IMR-90 (cell line): ENCODE results near the gene LTBP2. TPM values are rescaled to one million over a fixed set of nuclear protein-coding genes. Genes with fewer than 3 reads are reported as not detected.

ENCODE experiments used
- ATAC-seq: fragments of 200-7000 bp; cut with Tn5 transposase; 2 replicates; pipeline ENCODE4 v1.9.1; 2020; ENCODE audit warnings: low read depth, mild to moderate bottlenecking, moderate library complexity
- BruUV-seq: library from RNA; stranded (reverse); fragments of 400-500 nt; replicated peaks from 2 replicates; lab custom pipeline; 2021; lab: Mats Ljungman, UMichigan
- CTCF ChIA-PET: fragments of 300-600 bp; formaldehyde crosslinking; extraction: SDS; loops from one replicate; lab custom pipeline; 2021; ENCODE audit warnings: antibody characterized with exemption; lab: Yijun Ruan, JAX
- POLR2A ChIA-PET: fragments of 300-600 bp; sonication (Branson Sonifier 250); formaldehyde crosslinking; loops from one replicate; lab custom pipeline; 2022; ENCODE audit warnings: antibody characterized with exemption; ENCODE audit not compliant: unreplicated experiment; lab: Charles Lee
- DNase-seq: peaks from one replicate; pipeline ENCODE4 v3.0.0; 2013
- H2AFZ ChIP-seq: replicated peaks from 2 replicates; pipeline ENCODE3; 2013; ENCODE audit warnings: low read length, mild to moderate bottlenecking; ENCODE audit not compliant: poor library complexity
- H2AK5ac ChIP-seq: 2 replicates; pipeline ENCODE4 v1.6.1; 2013; ENCODE audit warnings: low read depth, low read length, inconsistent platforms
- H2AK9ac ChIP-seq: replicated peaks from 2 replicates; pipeline ENCODE3; 2013; ENCODE audit warnings: mild to moderate bottlenecking, low read depth, low read length, moderate library complexity; ENCODE audit not compliant: poor library complexity
- H2BK120ac ChIP-seq: 2 replicates; pipeline ENCODE4 v1.6.1; 2013; ENCODE audit warnings: low read depth, low read length, inconsistent platforms
- H2BK15ac ChIP-seq: 3 replicates; pipeline ENCODE4 v1.6.1; 2013; ENCODE audit warnings: low read depth, low read length, inconsistent platforms
- H2BK20ac ChIP-seq: 2 replicates; pipeline ENCODE4 v1.6.1; 2013; ENCODE audit warnings: low read depth, mild to moderate bottlenecking, inconsistent platforms, low read length, moderate library complexity
- H2BK5ac ChIP-seq: 2 replicates; pipeline ENCODE4 v1.6.1; 2013; ENCODE audit warnings: mild to moderate bottlenecking, low read depth, low read length, inconsistent platforms; ENCODE audit not compliant: poor library complexity, severe bottlenecking
- H3K14ac ChIP-seq: replicated peaks from 2 replicates; pipeline ENCODE4 v1.6.1; 2013; ENCODE audit warnings: low read depth, low read length, inconsistent platforms
- H3K18ac ChIP-seq: 2 replicates; pipeline ENCODE4 v1.6.1; 2013; ENCODE audit warnings: low read depth, low read length, control low read depth
- H3K23ac ChIP-seq: 2 replicates; pipeline ENCODE4 v1.6.1; 2013; ENCODE audit warnings: low read depth, low read length, inconsistent platforms
- H3K27ac ChIP-seq: 2 replicates; pipeline ENCODE4 v1.5.1; 2013; ENCODE audit warnings: mild to moderate bottlenecking, control low read depth, low read length; ENCODE audit not compliant: insufficient read depth
- H3K27me3 ChIP-seq: 2 replicates; pipeline ENCODE4 v1.6.1; 2013; ENCODE audit warnings: low read length; ENCODE audit not compliant: control insufficient read depth, insufficient read depth
- H3K36me3 ChIP-seq: 2 replicates; pipeline ENCODE4 v1.6.1; 2013; ENCODE audit warnings: low read length, mixed read lengths; ENCODE audit not compliant: control insufficient read depth, insufficient read depth
- H3K4ac ChIP-seq: 2 replicates; pipeline ENCODE4 v1.6.1; 2013; ENCODE audit warnings: low read depth, low read length, inconsistent platforms
- H3K4me1 ChIP-seq: 2 replicates; pipeline ENCODE4 v1.6.1; 2013; ENCODE audit warnings: low read length, mixed read lengths; ENCODE audit not compliant: control insufficient read depth, insufficient read depth
- H3K4me2 ChIP-seq: 2 replicates; pipeline ENCODE4 v1.6.1; 2013; ENCODE audit warnings: low read depth, mild to moderate bottlenecking, control low read depth, low read length, moderate library complexity
- H3K4me3 ChIP-seq: 2 replicates; pipeline ENCODE4 v1.5.1; 2013; ENCODE audit warnings: low read depth, mild to moderate bottlenecking, control low read depth, low read length, moderate library complexity; ENCODE audit not compliant: insufficient read depth
- H3K56ac ChIP-seq: 2 replicates; pipeline ENCODE4 v1.6.1; 2013; ENCODE audit warnings: low read length, inconsistent platforms; ENCODE audit not compliant: insufficient read depth; ENCODE audit errors: extremely low read depth
- H3K79me1 ChIP-seq, 2 experiments: 2 replicates each; pipeline ENCODE4 v1.6.1; 2013; ENCODE audit warnings: low read length in 2 of 2, inconsistent platforms in 1 of 2, low read depth in 1 of 2
- H3K9ac ChIP-seq: 2 replicates; pipeline ENCODE4 v1.6.1; 2013; ENCODE audit warnings: low read depth, low read length, control low read depth
- H3K9me1 ChIP-seq: 2 replicates; pipeline ENCODE4 v1.6.1; 2013; ENCODE audit warnings: low read length, inconsistent platforms; ENCODE audit not compliant: insufficient read depth
- H3K9me3 ChIP-seq: 2 replicates; pipeline ENCODE4 v1.6.1; 2013; ENCODE audit warnings: low read length; ENCODE audit not compliant: control insufficient read depth, insufficient read depth
- H4K20me1 ChIP-seq: 2 replicates; pipeline ENCODE4 v1.6.1; 2013; ENCODE audit warnings: low read length, inconsistent platforms; ENCODE audit not compliant: insufficient read depth
- H4K5ac ChIP-seq: 2 replicates; pipeline ENCODE4 v1.6.1; 2013; ENCODE audit warnings: mild to moderate bottlenecking, low read depth, low read length, control low read depth
- H4K8ac ChIP-seq, 2 experiments: 2 replicates each; pipeline ENCODE4 v1.6.1; 2013; ENCODE audit warnings: low read depth in 2 of 2, low read length in 2 of 2, control low read depth in 1 of 2, inconsistent platforms in 1 of 2
- H4K91ac ChIP-seq: 2 replicates; pipeline ENCODE4 v1.6.1; 2013; ENCODE audit warnings: low read depth, low read length, inconsistent platforms; ENCODE audit not compliant: insufficient read depth
- BHLHE40 ChIP-seq: fragments of 150-350 bp; IDR thresholded peaks from 2 replicates; pipeline ENCODE4 v1.6.1; 2016; ENCODE audit warnings: mild to moderate bottlenecking, low read depth, low read length
- CHD1 ChIP-seq: IDR thresholded peaks from 2 replicates; pipeline ENCODE4 v1.6.1; 2012; ENCODE audit warnings: low read depth, low read length, improper control_type of control experiment
- CTCF ChIP-seq: conservative IDR thresholded peaks from 2 replicates; pipeline ENCODE4 v1.5.1; 2012; ENCODE audit warnings: mild to moderate bottlenecking, low read depth, low read length, improper control_type of control experiment
- ELK1 ChIP-seq: fragments of 150-350 bp; IDR thresholded peaks from 2 replicates; pipeline ENCODE4 v1.6.1; 2016; ENCODE audit warnings: low read depth, mild to moderate bottlenecking, low read length, moderate library complexity, borderline replicate concordance
- FOS ChIP-seq: fragments of 150-350 bp; IDR thresholded peaks from 2 replicates; pipeline ENCODE4 v1.6.1; 2016; ENCODE audit warnings: low read depth, low read length
- MAZ ChIP-seq: IDR thresholded peaks from 2 replicates; pipeline ENCODE4 v1.6.1; 2012; ENCODE audit warnings: low read depth, mild to moderate bottlenecking, low read length, improper control_type of control experiment, moderate library complexity, borderline replicate concordance
- NFE2L2 ChIP-seq: fragments of 150-350 bp; IDR thresholded peaks from 2 replicates; pipeline ENCODE4 v1.6.1; 2016; ENCODE audit warnings: low read depth, mild to moderate bottlenecking, low read length
- SMC3 ChIP-seq: fragments of 150-350 bp; IDR thresholded peaks from 2 replicates; pipeline ENCODE4 v1.6.1; 2016; ENCODE audit warnings: low read depth, mild to moderate bottlenecking, antibody characterized with exemption, low read length, moderate library complexity
- USF2 ChIP-seq: fragments of 150-350 bp; IDR thresholded peaks from 2 replicates; pipeline ENCODE4 v1.6.1; 2017; ENCODE audit warnings: mild to moderate bottlenecking, antibody characterized with exemption, low read length, low read depth
- WGBS, 2 experiments: methylation state at CpG; one replicate each; pipeline versions ENCODE4 v1.1.5 to v1.1.7; 2013; ENCODE audit warnings: missing lambda C conversion rate in 2 of 2; ENCODE audit not compliant: insufficient read length in 1 of 2; ENCODE audit errors: extremely low coverage in 2 of 2; 5-methylcytosine and 5-hydroxymethylcytosine counted together
- dilution Hi-C: fragments of 300-500 bp; cut with HindIII; formaldehyde crosslinking; loops from one replicate; pipeline ENCODE4 v1.14.3; 2018; ENCODE audit warnings: low sequenced_read_pairs; ENCODE audit not compliant: unreplicated experiment
- in situ Hi-C: fragments of 300-500 bp; cut with MboI; formaldehyde crosslinking; loops from 3 replicates; pipeline ENCODE4 v1.14.3; 2019; ENCODE audit warnings: low sequenced_read_pairs, inconsistent platforms, mixed read lengths
- intact Hi-C: fragments of 100-400 bp; cut with micrococcal nuclease; formaldehyde crosslinking; loops from 2 replicates; pipeline ENCODE4 v1.10.0; 2022
- polyA plus RNA-seq, 3 experiments: library from polyadenylated mRNA; depleted of rRNA; stranded (reverse); fragments of >200 nt; gene quantifications; 2 replicates each; pipeline ENCODE4 v1.2.3, GENCODE V29; 2012; ENCODE audit warnings: low replicate concordance in 1 of 3
- total RNA-seq: library from RNA; depleted of rRNA; stranded (reverse); fragments of >200 nt; gene quantifications from 2 replicates; pipeline ENCODE4 v1.2.3, GENCODE V29; 2012

LTBP2 gene
- total and polyA plus RNA-seq, 2 of the 4 experiments (the other 2 are of a cell fraction), result 23.8 to 79.3 TPM

- no peak for DNase-seq
- no peak overlapping the region for H3K27ac ChIP-seq
- POLR2A ChIA-PET, result interaction anchor here (1.0 kb wide), 1 partner anchor 9 kb away, joined by 3 read pairs; no protein-coding TSS in a partner anchor
These were observed 62.4 kb downstream of the LTBP2 start for GRCh38 chr14:74549588-74549987.

More at GRCh38 chr14:74549588-74549987, 62.4 kb downstream of the LTBP2 start:
- BruUV-seq, result no TSS peak
- Histone ChIP-seq H3K27me3 (no peaks in the 10 kb centered on the region), H3K9ac (no peak overlapping the region), H3K9me3 (no peaks in the 10 kb centered on the region), H2AFZ (no peak overlapping the region), H3K14ac (no peak overlapping the region), H3K56ac (no peak overlapping the region), H3K18ac (no peak overlapping the region), H3K4me3 (no peak overlapping the region), H2BK5ac (no peak overlapping the region), H3K79me1 (peaks cover 0 to 32% of the 10 kb centered on the region in 2 experiments; a peak in 2 of 4 replicates), H4K20me1 (no peaks in the 10 kb centered on the region), H3K4me2 (no peak overlapping the region), H3K23ac (no peak overlapping the region), H4K91ac (no peak overlapping the region), H2BK20ac (no peak overlapping the region), H4K8ac (peak overlapping the region in 1 of 2 experiments; percentile 15; a peak in 1 of 4 replicates), H3K4me1 (peaks cover 27% of the 10 kb centered on the region), H2AK5ac (peak overlapping the region; percentile 30; the same call in 1 of the 2 replicates), H3K9me1 (peaks cover 22% of the 10 kb centered on the region), H3K36me3 (peaks cover 5% of the 10 kb centered on the region; the same call in 1 of the 2 replicates), H2AK9ac (no peak overlapping the region), H2BK15ac (no peak overlapping the region), H4K5ac (no peak overlapping the region), H2BK120ac (no peak overlapping the region; the same call in 1 of the 2 replicates), H3K4ac (peak overlapping the region; percentile 48; the same call in 1 of the 2 replicates)
- CTCF ChIA-PET, result no interaction called here
- TF ChIP-seq NFE2L2, result no peak
- no peak for TF ChIP-seq USF2
- no peak for TF ChIP-seq ELK1
- TF ChIP-seq FOS, result no peak
- no peak for TF ChIP-seq CHD1
- no peak for TF ChIP-seq MAZ
- TF ChIP-seq SMC3, result peak; percentile 17; the same call in 1 of the 2 replicates
- peak; percentile 39 for TF ChIP-seq CTCF
- TF ChIP-seq BHLHE40, result no peak
- in situ Hi-C loops (no loop called here), intact Hi-C loops (no loop called here), dilution Hi-C loops (no loop called here)
- no peak for ATAC-seq
- WGBS, 2 experiments, result no CpG with 5 or more reads among the region's 1 CpG
